ENCODE measurements around the gene CRYGS. TPM values are rescaled to one million over a fixed set of nuclear protein-coding genes. Genes with fewer than 3 reads are reported as not detected.
"Not testable (repeated sequence)": the region's sequence is repeated elsewhere in the genome, so short reads cannot be mapped to it uniquely, and the experiment has no call there.

The CRYGS gene
- total RNA-seq, 2 donors from 2014 or later, result 3.6 to 5.9 TPM

GRCh38 chr3:186589856-186590579, 45.8 kb upstream of the CRYGS start:
- Histone ChIP-seq H3K4me1 (peaks cover 31% of the 10 kb centered on the region), H3K27me3 (no peaks in the 10 kb centered on the region), H3K4me3 (no peak overlapping the region), H3K36me3 (replicated peaks in 1 of 2; ENCODE audit: insufficient read depth in 1 of 2, low read depth in 2 of 2) (peaks cover 0 to 6% of the 10 kb centered on the region in 2 donors), H3K27ac (peak overlapping the region in 2 of 4 donors; percentile 59 to 62), H3K9me3 (no peaks in the 10 kb centered on the region)
- intact Hi-C loops (cut with DNase I), result no loop called here
- ATAC-seq (peak; percentile 83), DNase-seq (peak; percentile 43 to 65 (median 50))
- no peak for TF ChIP-seq POLR2A (IDR thresholded peaks at IDR 0.05)
- no peak for TF ChIP-seq CTCF (IDR thresholded peaks at IDR 0.05)
- WGBS, 2 donors, result 32 to 44% methylated on average over 5 of the region's 5 CpGs

GRCh38 chr3:186589121-186589520, 44.9 kb upstream of the CRYGS start:
- peaks cover 22% of the 10 kb centered on the region for H3K4me1 ChIP-seq
- DNase-seq (no peak), ATAC-seq (peak; percentile 43)
- intact Hi-C loops (cut with DNase I), result no loop called here
- WGBS, 2 donors, result 23 to 26% methylated on average over 3 of the region's 3 CpGs
- H3K27ac ChIP-seq, result peak overlapping the region in 1 of 4 donors; percentile 59
- H3K27me3 ChIP-seq, result no peaks in the 10 kb centered on the region
- no peak overlapping the region for H3K4me3 ChIP-seq
- no peak for TF ChIP-seq POLR2A (IDR thresholded peaks at IDR 0.05)
- peak; percentile 11 to 60 (median 33) for TF ChIP-seq CTCF (IDR thresholded peaks at IDR 0.05)
- no peaks in the 10 kb centered on the region for H3K9me3 ChIP-seq
- peaks cover 1 to 10% of the 10 kb centered on the region in 2 donors for H3K36me3 ChIP-seq (replicated peaks in 1 of 2; ENCODE audit: insufficient read depth in 1 of 2, low read depth in 2 of 2)

GRCh38 chr3:186588632-186589031, 44.5 kb upstream of the CRYGS start:
- no peak for DNase-seq
- TF ChIP-seq POLR2A (IDR thresholded peaks at IDR 0.05), result no peak
- H3K27ac ChIP-seq, result no peak overlapping the region
- 56 to 58% methylated on average over 2 of the region's 2 CpGs for WGBS, 2 donors
- no peak for ATAC-seq
- H3K4me3 ChIP-seq, result no peak overlapping the region
- intact Hi-C loops (cut with DNase I), result no loop called here
- no peaks in the 10 kb centered on the region for H3K9me3 ChIP-seq
- H3K36me3 ChIP-seq (replicated peaks in 1 of 2; ENCODE audit: insufficient read depth in 1 of 2, low read depth in 2 of 2), result peaks cover 4 to 13% of the 10 kb centered on the region in 2 donors
- H3K4me1 ChIP-seq, result peaks cover 19% of the 10 kb centered on the region
- no peaks in the 10 kb centered on the region for H3K27me3 ChIP-seq

GRCh38 chr3:186587183-186587582, 43.0 kb upstream of the CRYGS start:
- DNase-seq (no peak), ATAC-seq (no peak)
- TF ChIP-seq POLR2A (IDR thresholded peaks at IDR 0.05) (no peak), CTCF (IDR thresholded peaks at IDR 0.05) (no peak)
- Histone ChIP-seq H3K27ac (no peak overlapping the region), H3K27me3 (no peaks in the 10 kb centered on the region), H3K36me3 (replicated peaks in 1 of 2; ENCODE audit: insufficient read depth in 1 of 2, low read depth in 2 of 2) (peaks cover 4 to 13% of the 10 kb centered on the region in 2 donors), H3K4me1 (peaks cover 14% of the 10 kb centered on the region), H3K4me3 (no peak overlapping the region), H3K9me3 (no peaks in the 10 kb centered on the region)
- intact Hi-C loops (cut with DNase I), result no loop called here

GRCh38 chr3:186586245-186586644, 42.1 kb upstream of the CRYGS start:
- 77 to 86% methylated on average over 9 of the region's 9 CpGs for WGBS, 2 donors
- H3K4me3 ChIP-seq; H3K9me3 ChIP-seq; intact Hi-C loops (cut with DNase I); DNase-seq; H3K27me3 ChIP-seq; ATAC-seq; H3K27ac ChIP-seq: not testable (repeated sequence)
- H3K4me1 ChIP-seq, result peaks cover 14% of the 10 kb centered on the region
- peaks cover 4 to 20% of the 10 kb centered on the region in 2 donors for H3K36me3 ChIP-seq (replicated peaks in 1 of 2; ENCODE audit: insufficient read depth in 1 of 2, low read depth in 2 of 2)

- H3K36me3 ChIP-seq (replicated peaks in 1 of 2; ENCODE audit: insufficient read depth in 1 of 2, low read depth in 2 of 2), result peaks cover 4 to 23% of the 10 kb centered on the region in 2 donors
- intact Hi-C loops (cut with DNase I), result no loop called here
- no peak for TF ChIP-seq CTCF (IDR thresholded peaks at IDR 0.05)
- no peak for TF ChIP-seq POLR2A (IDR thresholded peaks at IDR 0.05)
Measured at GRCh38 chr3:186583831-186584230, 39.7 kb upstream of the CRYGS start.

More at GRCh38 chr3:186583831-186584230, 39.7 kb upstream of the CRYGS start:
- no peak for DNase-seq
- Histone ChIP-seq H3K4me3 (no peak overlapping the region), H3K9me3 (no peaks in the 10 kb centered on the region), H3K27ac (no peak overlapping the region), H3K27me3 (no peaks in the 10 kb centered on the region), H3K4me1 (no peaks in the 10 kb centered on the region)
- ATAC-seq, result no peak
- WGBS, 2 donors, result 73 to 79% methylated on average over 5 of the region's 5 CpGs

Measured in body of pancreas (tissue), 4 donors.